HG03064 (cell line): ENCODE results near the gene NAT16.
"Not testable (repeated sequence)": the region's sequence is repeated elsewhere in the genome, so short reads cannot be mapped to it uniquely, and the experiment has no call there.

Experiments used
- ATAC-seq: cut with Tn5 transposase; IDR thresholded peaks from one replicate; pipeline ENCODE4 v1.9.1; 2021; ENCODE audit warnings: low read depth; ENCODE audit not compliant: unreplicated experiment

NAT16 gene

GRCh38 chr7:101203740-101204738, 23.9 kb upstream of the NAT16 start:
- not testable (repeated sequence) for ATAC-seq

- ATAC-seq = no peak
Measured at GRCh38 chr7:101202603-101202918, 22.5 kb upstream of the NAT16 start.

GRCh38 chr7:101201695-101202602, 21.9 kb upstream of the NAT16 start:
- ATAC-seq = no peak

GRCh38 chr7:101200862-101201599, 20.9 kb upstream of the NAT16 start, which contains the start of gene MOGAT3:
MOGAT3 (minus strand) TSS chr7:101201036; CDS start chr7:101200854, 182 bp downstream.
- no peak for ATAC-seq

GRCh38 chr7:101200504-101200861, 20.4 kb upstream of the NAT16 start:
- ATAC-seq = no peak

- not testable (repeated sequence) for ATAC-seq
Measured at GRCh38 chr7:101199522-101199921, 19.4 kb upstream of the NAT16 start.

GRCh38 chr7:101198476-101198875, 18.4 kb upstream of the NAT16 start:
- ATAC-seq = no peak

- ATAC-seq = no peak
Measured at GRCh38 chr7:101197991-101198390, 17.9 kb upstream of the NAT16 start.

- no peak for ATAC-seq
Measured at GRCh38 chr7:101195884-101196283, 15.8 kb upstream of the NAT16 start.

GRCh38 chr7:101189109-101189508, 9.0 kb upstream of the NAT16 start:
- ATAC-seq = no peak

- no peak for ATAC-seq
Measured at GRCh38 chr7:101186844-101187428, 6.8 kb upstream of the NAT16 start.

GRCh38 chr7:101186194-101186593, 6.1 kb upstream of the NAT16 start:
- ATAC-seq = no peak

- no peak for ATAC-seq
Measured at GRCh38 chr7:101185258-101185839, 5.3 kb upstream of the NAT16 start.

- no peak for ATAC-seq
Measured at GRCh38 chr7:101179713-101180112, 380 bp downstream of the NAT16 start.

GRCh38 chr7:101179117-101179516, 976 bp downstream of the NAT16 start:
- no peak for ATAC-seq

- no peak for ATAC-seq
Measured at GRCh38 chr7:101177644-101178043, 2.4 kb downstream of the NAT16 start.

- no peak for ATAC-seq
Measured at GRCh38 chr7:101175664-101176063, 4.4 kb downstream of the NAT16 start.

GRCh38 chr7:101174322-101174854, 5.7 kb downstream of the NAT16 start:
- no peak for ATAC-seq

- no peak for ATAC-seq
Measured at GRCh38 chr7:101173752-101174244, 6.3 kb downstream of the NAT16 start.
